H1 (cell line): ENCODE data around the gene MBOAT1. TPM values are rescaled to one million over a fixed set of nuclear protein-coding genes. Genes with fewer than 3 reads are reported as not detected.

Source experiments
- CTCF ChIA-PET: fragments of 300-600 bp; sonication (Branson Sonifier 250); formaldehyde crosslinking; loops from one replicate; lab custom pipeline; 2021; ENCODE audit not compliant: partially characterized antibody; lab: Charles Lee
- POLR2A ChIA-PET: fragments of 300-600 bp; sonication (Branson Sonifier 250); formaldehyde crosslinking; loops from one replicate; lab custom pipeline; 2021; ENCODE audit warnings: inconsistent platforms; ENCODE audit not compliant: partially characterized antibody; lab: Charles Lee
- DNase-seq, 2 experiments: peaks; one replicate each; pipeline versions ENCODE4 v3.0.0 to v3.0.0-alpha.2; 2010 to 2022; ENCODE audit warnings: low spot score in 2 of 2, low read depth in 1 of 2, mixed read lengths in 1 of 2
- FAIRE-seq: peaks from 2 replicates; lab custom pipeline; 2011; peaks lifted over from hg19 to GRCh38; lab: Jason Lieb, UNC
- H2AFZ ChIP-seq: 2 replicates; pipeline ENCODE4 v1.8.1; 2012; ENCODE audit warnings: low read length, inconsistent platforms
- H2AK5ac ChIP-seq: 2 replicates; pipeline ENCODE4 v1.6.1; 2013; ENCODE audit warnings: low read depth, low read length
- H2BK120ac ChIP-seq: replicated peaks from 2 replicates; pipeline ENCODE3; 2013; ENCODE audit warnings: low read depth, low read length, inconsistent platforms
- H2BK12ac ChIP-seq: 2 replicates; pipeline ENCODE4 v1.6.1; 2013; ENCODE audit warnings: low read depth, low read length
- H2BK15ac ChIP-seq: 2 replicates; pipeline ENCODE4 v1.6.1; 2013; ENCODE audit warnings: low read length
- H2BK20ac ChIP-seq: 2 replicates; pipeline ENCODE4 v1.6.1; 2013; ENCODE audit warnings: low read length
- H2BK5ac ChIP-seq: 2 replicates; pipeline ENCODE4 v1.6.1; 2013; ENCODE audit warnings: low read depth, low read length
- H3K14ac ChIP-seq: 2 replicates; pipeline ENCODE4 v1.6.1; 2013; ENCODE audit warnings: inconsistent platforms; ENCODE audit not compliant: insufficient read length
- H3K18ac ChIP-seq: 2 replicates; pipeline ENCODE4 v1.6.1; 2013; ENCODE audit warnings: low read length; ENCODE audit errors: extremely low read depth
- H3K23ac ChIP-seq: 2 replicates; pipeline ENCODE4 v1.6.1; 2013; ENCODE audit warnings: inconsistent platforms; ENCODE audit not compliant: insufficient read length
- H3K23me2 ChIP-seq: 2 replicates; pipeline ENCODE4 v1.6.1; 2013; ENCODE audit warnings: low read depth, low read length
- H3K27ac ChIP-seq: 2 replicates; pipeline ENCODE4 v1.6.1; 2011; ENCODE audit warnings: low read depth, low read length, inconsistent platforms
- H3K27me3 ChIP-seq, 4 experiments: replicated peaks in 1 of 4; 1 replicate in 1 of 4; 2 replicates in 3 of 4; pipeline versions ENCODE4 v1.6.1 to v1.8.1; 2011 to 2013; ENCODE audit warnings: low read length in 3 of 4, mild to moderate bottlenecking in 3 of 4, inconsistent platforms in 2 of 4, mixed read lengths in 2 of 4, moderate library complexity in 1 of 4; ENCODE audit not compliant: control insufficient read depth in 3 of 4, insufficient read depth in 3 of 4; ENCODE audit errors: extremely low read depth in 1 of 4
- H3K36me3 ChIP-seq, 4 experiments: 2 replicates each; pipeline versions ENCODE4 v1.6.1 to v1.8.1; 2011 to 2013; ENCODE audit warnings: mild to moderate bottlenecking in 4 of 4, low read length in 3 of 4, moderate library complexity in 2 of 4, control low read depth in 1 of 4, inconsistent platforms in 1 of 4; ENCODE audit not compliant: insufficient read depth in 4 of 4, control insufficient read depth in 2 of 4
- H3K4ac ChIP-seq: replicated peaks from 2 replicates; pipeline ENCODE3; 2013; ENCODE audit warnings: low read length, low read depth, mixed read lengths, inconsistent platforms; ENCODE audit not compliant: insufficient read length
- H3K4me1 ChIP-seq, 4 experiments: replicated peaks in 1 of 4; 1 replicate in 1 of 4; 2 replicates in 3 of 4; pipeline versions ENCODE4 v1.6.1 to v1.8.1; 2011 to 2013; ENCODE audit warnings: low read length in 3 of 4, inconsistent platforms in 2 of 4, mixed read lengths in 1 of 4; ENCODE audit not compliant: insufficient read depth in 4 of 4, control insufficient read depth in 3 of 4
- H3K4me2 ChIP-seq, 2 experiments: 2 replicates each; pipeline versions ENCODE4 v1.6.1 to v1.8.1; 2011 to 2013; ENCODE audit warnings: low read depth in 2 of 2, low read length in 2 of 2, control low read depth in 1 of 2, inconsistent platforms in 1 of 2, mild to moderate bottlenecking in 1 of 2; ENCODE audit not compliant: insufficient read depth in 1 of 2
- H3K4me3 ChIP-seq, 4 experiments: fragments of 200-600, 300-600 bp in 1 of 4; sonication (generic), shearing (Covaris generic), sonication (Bioruptor Twin) in 1 of 4; 2 replicates each; pipeline versions ENCODE4 v1.5.1 to v1.8.1; 2011 to 2016; ENCODE audit warnings: low read length in 4 of 4, low read depth in 3 of 4, control low read depth in 2 of 4, inconsistent platforms in 2 of 4, mild to moderate bottlenecking in 2 of 4, mixed read lengths in 1 of 4, moderate library complexity in 1 of 4; ENCODE audit not compliant: insufficient read depth in 2 of 4; ENCODE audit errors: extremely low read depth in 1 of 4
- H3K56ac ChIP-seq: replicated peaks from 2 replicates; pipeline ENCODE3; 2013; ENCODE audit warnings: low read depth, mild to moderate bottlenecking, mixed read lengths, low read length, inconsistent platforms; ENCODE audit not compliant: insufficient read length
- H3K79me1 ChIP-seq: 2 replicates; pipeline ENCODE4 v1.6.1; 2013; ENCODE audit warnings: low read depth, low read length, control low read depth
- H3K79me2 ChIP-seq, 2 experiments: 2 replicates each; pipeline versions ENCODE4 v1.6.1 to v1.8.1; 2012 to 2013; ENCODE audit warnings: low read length in 2 of 2, mild to moderate bottlenecking in 2 of 2, inconsistent platforms in 1 of 2; ENCODE audit not compliant: insufficient read depth in 2 of 2, control insufficient read depth in 1 of 2
- H3K9ac ChIP-seq, 4 experiments: replicated peaks in 1 of 4; 1 replicate in 1 of 4; 2 replicates in 3 of 4; pipeline versions ENCODE4 v1.6.1 to v1.8.1; 2011 to 2013; ENCODE audit warnings: low read depth in 3 of 4, low read length in 3 of 4, control low read depth in 2 of 4, mild to moderate bottlenecking in 2 of 4, moderate library complexity in 2 of 4, inconsistent platforms in 1 of 4; ENCODE audit errors: extremely low read depth in 1 of 4
- H3K9me3 ChIP-seq, 2 experiments: 2 replicates each; pipeline versions ENCODE4 v1.6.1 to v1.8.1; 2012 to 2013; ENCODE audit warnings: mild to moderate bottlenecking in 2 of 2, moderate library complexity in 2 of 2, control low read depth in 1 of 2, inconsistent platforms in 1 of 2, low read depth in 1 of 2, low read length in 1 of 2, mixed read lengths in 1 of 2; ENCODE audit not compliant: insufficient read depth in 2 of 2
- H4K20me1 ChIP-seq, 2 experiments: replicated peaks in 1 of 2; 2 replicates each; pipeline versions ENCODE3 to v1.8.1; 2011 to 2013; ENCODE audit warnings: inconsistent platforms in 2 of 2, low read length in 2 of 2, mild to moderate bottlenecking in 1 of 2; ENCODE audit not compliant: insufficient read depth in 2 of 2, control insufficient read depth in 1 of 2
- H4K5ac ChIP-seq: 2 replicates; pipeline ENCODE4 v1.6.1; 2013; ENCODE audit warnings: low read length, low read depth, mixed read lengths, inconsistent platforms; ENCODE audit not compliant: insufficient read length
- H4K8ac ChIP-seq: 2 replicates; pipeline ENCODE4 v1.8.0; 2013; ENCODE audit warnings: mild to moderate bottlenecking, moderate library complexity, low read length, inconsistent platforms; ENCODE audit not compliant: insufficient read depth; ENCODE audit errors: extremely low read depth
- H4K91ac ChIP-seq: replicated peaks from 2 replicates; pipeline ENCODE3; 2013; ENCODE audit warnings: low read length, mixed read lengths, inconsistent platforms; ENCODE audit not compliant: insufficient read length
- CHD2 ChIP-seq: IDR thresholded peaks from 2 replicates; pipeline ENCODE4 v1.6.1; 2012; ENCODE audit warnings: low read length, improper control_type of control experiment
- FOSL1 ChIP-seq: IDR thresholded peaks from 2 replicates; pipeline ENCODE4 v1.6.1; 2011; ENCODE audit warnings: mild to moderate bottlenecking, low read depth, low read length, moderate library complexity; ENCODE audit not compliant: insufficient read depth
- GABPA ChIP-seq: IDR thresholded peaks from 2 replicates; pipeline ENCODE4 v1.6.1; 2011; ENCODE audit warnings: mild to moderate bottlenecking, low read length, moderate library complexity, borderline replicate concordance; ENCODE audit not compliant: insufficient read depth
- GTF2F1 ChIP-seq: IDR thresholded peaks from 2 replicates; pipeline ENCODE4 v1.6.1; 2012; ENCODE audit warnings: low read depth, low read length, improper control_type of control experiment, borderline replicate concordance
- MAX ChIP-seq: IDR thresholded peaks from 2 replicates; pipeline ENCODE4 v1.6.1; 2012; ENCODE audit warnings: inconsistent platforms
- RFX5 ChIP-seq: IDR thresholded peaks from 2 replicates; pipeline ENCODE4 v1.6.1; 2011; ENCODE audit warnings: low read depth, low read length, improper control_type of control experiment, borderline replicate concordance
- WGBS, 2 experiments: shearing (Covaris generic) in 1 of 2; methylation state at CpG; one replicate each; pipeline versions ENCODE4 v1.1.6 to v1.1.7; 2013 to 2015; ENCODE audit warnings: low lambda C conversion rate in 2 of 2, mixed read lengths in 2 of 2, inconsistent platforms in 1 of 2, low coverage in 1 of 2, missing lambda C conversion rate in 1 of 2; ENCODE audit not compliant: insufficient replicate concordance in 2 of 2, insufficient coverage in 1 of 2, insufficient read length in 1 of 2; ENCODE audit errors: extremely low coverage in 1 of 2, missing lambda C conversion rate in 1 of 2; 5-methylcytosine and 5-hydroxymethylcytosine counted together
- polyA plus RNA-seq, 7 experiments: library from polyadenylated mRNA; depleted of rRNA in 3 of 7; stranded (reverse) in 5 of 7; unstranded in 2 of 7; fragments of >200 nt in 5 of 7; fragments of 200-250 nt in 2 of 7; gene quantifications; 1 replicate in 5 of 7; 2 replicates in 1 of 7; 4 replicates in 1 of 7; pipeline versions ENCODE4 v1.2.1 to v1.2.3, GENCODE V29; 2011 to 2013; ENCODE audit warnings: missing spikeins in 2 of 7, mixed read lengths in 2 of 7
- total RNA-seq: library from RNA; stranded (reverse); fragmentation: NEBNext Ultra II Directional; extraction: Animal tissue kit (Norgen Biotek cat#: 25700); gene quantifications from 2 replicates; pipeline ENCODE4 v1.2.1, GENCODE V29; 2021

Gene MBOAT1
- total and polyA plus RNA-seq, 2 of the 8 experiments (the other 6 are each of a cell fraction or from before 2014, with no cell fraction given), result 4.9 to 19.5 TPM

DNA sequence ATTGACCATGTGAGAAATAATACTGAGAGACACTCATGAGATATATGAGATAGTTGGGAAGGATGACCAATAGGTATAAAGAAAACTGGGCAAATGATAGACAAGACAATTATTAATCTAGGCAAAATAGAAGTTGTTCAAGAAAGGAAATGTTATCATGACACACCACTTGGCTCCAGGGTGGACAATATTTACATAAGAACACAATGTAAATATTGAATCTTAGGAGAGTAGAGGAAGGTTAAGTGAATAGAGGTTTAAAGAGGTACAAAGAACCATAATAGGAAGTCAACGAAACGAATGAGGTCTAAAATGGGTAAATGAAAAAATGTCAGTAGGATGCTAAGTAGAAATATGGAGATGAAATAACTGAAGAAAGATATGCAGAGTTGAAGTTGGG is 126.5 kb downstream of the MBOAT1 start:
- Histone ChIP-seq H4K91ac (no peak overlapping the region), H2BK15ac (no peak overlapping the region), H2BK20ac (no peak overlapping the region), H3K79me1 (no peaks in the 10 kb centered on the region), H3K4me3 (no peak overlapping the region), H3K4me1 (no peaks in the 10 kb centered on the region), H4K8ac (no peak overlapping the region), H3K9me3 (peaks cover 3 to 4% of the 10 kb centered on the region in 2 experiments; a peak in 1 of 4 replicates), H3K4ac (no peak overlapping the region), H3K36me3 (no peaks in the 10 kb centered on the region), H3K27ac (no peak overlapping the region), H3K18ac (no peak overlapping the region), H2BK12ac (no peak overlapping the region), H2AFZ (no peak overlapping the region), H3K23me2 (no peaks in the 10 kb centered on the region), H2BK5ac (no peak overlapping the region), H2BK120ac (no peak overlapping the region), H3K56ac (no peak overlapping the region), H4K5ac (no peak overlapping the region), H2AK5ac (no peak overlapping the region), H3K9ac (no peak overlapping the region), H4K20me1 (no peaks in the 10 kb centered on the region), H3K27me3 (no peaks in the 10 kb centered on the region), H3K23ac (no peak overlapping the region), H3K14ac (no peak overlapping the region), H3K4me2 (no peak overlapping the region), H3K79me2 (no peaks in the 10 kb centered on the region)
- ChIA-PET POLR2A (no interaction called here), CTCF (no interaction called here)
- WGBS, 2 experiments, result 84 to 100% methylated on average over 2 of the region's 2 CpGs
- no peak for FAIRE-seq
- DNase-seq, result no peak
- TF ChIP-seq MAX (no peak), FOSL1 (no peak), GTF2F1 (no peak), RFX5 (no peak), CHD2 (no peak), GABPA (no peak)
